Measurements from ENCODE around the gene KLHL22. TPM values are rescaled to one million over a fixed set of nuclear protein-coding genes. Genes with fewer than 3 reads are reported as not detected.
"Not testable (repeated sequence)": the region's sequence is repeated elsewhere in the genome, so short reads cannot be mapped to it uniquely, and the experiment has no call there.

The KLHL22 gene
- polyA plus RNA-seq, 6 donors from 2014 or later = 4.7 to 24.3 (median 15.9) TPM

DNA sequence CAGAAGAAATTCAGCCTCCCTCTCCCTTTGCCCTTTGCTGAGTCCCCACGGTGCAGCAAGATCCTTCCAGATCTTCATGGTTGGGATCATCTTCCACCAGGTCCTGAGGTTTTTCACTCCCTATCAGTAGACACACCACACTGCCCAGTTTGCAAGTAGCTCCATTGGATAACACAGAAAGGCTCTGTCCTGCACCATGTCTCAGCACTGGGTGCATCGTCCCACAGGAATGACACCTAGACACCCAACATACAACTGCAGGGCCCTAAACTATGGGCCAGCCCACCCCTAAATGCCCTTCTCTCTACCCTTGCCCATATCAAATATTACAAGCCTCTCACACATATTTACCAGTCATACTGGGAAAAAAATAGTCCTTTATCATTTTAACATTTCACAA lies 9.4 kb downstream of the KLHL22 start:
- Mint-ChIP-seq H3K36me3 (peaks cover 8 to 32% of the 10 kb centered on the region in 2 donors), H3K9me3 (no peaks in the 10 kb centered on the region), H3K4me3 (no peak overlapping the region), H3K4me1 (peaks cover 33 to 48% (median 34%) of the 10 kb centered on the region in 3 donors), H3K27me3 (no peaks in the 10 kb centered on the region), H3K27ac (no peak overlapping the region)
- no peak for ATAC-seq (ENCODE audit: low read depth in 2 of 2)
- no peak for DNase-seq

DNA sequence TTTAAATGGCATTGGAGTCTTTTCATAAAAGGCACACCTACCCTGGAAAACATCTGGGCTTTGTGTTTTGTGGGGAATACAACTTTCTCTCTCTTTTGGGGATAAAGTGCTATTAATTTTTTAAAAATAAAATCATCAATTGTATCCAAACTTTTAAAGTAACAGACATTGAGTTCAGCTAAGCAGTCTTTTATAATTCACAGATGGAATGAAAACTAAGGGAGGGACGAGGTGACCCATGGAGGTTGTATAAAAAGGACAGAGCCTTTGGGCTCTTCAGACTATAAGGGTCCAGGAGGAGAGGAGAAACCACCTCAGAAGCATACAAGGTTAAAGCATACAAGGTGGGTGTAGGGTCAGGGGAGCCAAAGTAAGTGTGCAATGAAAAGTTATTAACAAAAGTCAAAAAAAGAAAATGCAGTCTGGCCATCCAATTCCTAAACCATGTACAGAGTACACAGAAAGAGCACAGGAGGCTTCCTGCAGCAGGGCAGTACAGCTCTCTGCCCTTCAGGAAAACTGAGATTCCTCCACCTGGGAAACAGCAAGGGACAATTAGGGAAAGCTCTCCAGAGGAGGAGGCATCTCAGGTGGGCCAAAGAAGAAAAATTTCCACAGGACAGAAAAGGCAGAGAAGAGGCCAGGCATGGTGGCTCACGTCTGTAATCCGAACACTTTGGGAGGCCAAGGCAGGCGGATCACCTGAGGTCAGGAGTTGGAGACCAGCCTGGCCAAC lies 10.5 kb downstream of the KLHL22 start:
- ATAC-seq (ENCODE audit: low read depth in 2 of 2) (no peak), DNase-seq (no peak)
- no peak overlapping the region for H3K4me3 Mint-ChIP-seq
- no peaks in the 10 kb centered on the region for H3K9me3 Mint-ChIP-seq
- peaks cover 9 to 32% of the 10 kb centered on the region in 2 donors for H3K36me3 Mint-ChIP-seq
- H3K4me1 Mint-ChIP-seq = peaks cover 24 to 40% (median 32%) of the 10 kb centered on the region in 3 donors
- H3K27ac Mint-ChIP-seq = peak overlapping the region in 1 of 6 donors; percentile 26
- no peaks in the 10 kb centered on the region for H3K27me3 Mint-ChIP-seq

DNA sequence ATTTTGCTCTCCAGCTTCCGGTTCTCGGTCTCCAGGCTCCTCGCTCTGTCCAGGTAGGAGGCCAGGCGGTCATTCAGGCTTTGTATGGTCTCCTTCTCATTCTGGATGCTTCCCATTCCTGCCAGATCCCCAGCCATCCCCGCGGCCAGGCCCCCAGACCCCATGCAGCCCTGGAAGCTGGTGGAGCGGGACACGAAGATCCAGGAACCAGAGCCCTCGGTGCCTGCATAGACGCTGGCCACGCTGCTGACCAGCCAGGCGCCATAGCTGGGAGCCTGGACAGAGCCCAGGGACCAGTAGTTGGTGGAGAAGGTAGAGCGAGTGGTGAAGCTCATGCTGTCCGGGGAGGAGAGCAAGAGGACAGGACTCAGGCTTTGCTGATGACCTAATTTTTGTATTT lies 11.8 kb downstream of the KLHL22 start:
- Mint-ChIP-seq H3K4me1 (peaks cover 14 to 27% (median 23%) of the 10 kb centered on the region in 3 donors), H3K27me3 (no peaks in the 10 kb centered on the region), H3K9me3 (no peaks in the 10 kb centered on the region), H3K27ac (peak overlapping the region in 1 of 6 donors; percentile 56), H3K4me3 (no peak overlapping the region), H3K36me3 (peaks cover 15 to 24% of the 10 kb centered on the region in 2 donors)
- ATAC-seq (ENCODE audit: low read depth in 2 of 2) = no peak
- no peak for DNase-seq

DNA sequence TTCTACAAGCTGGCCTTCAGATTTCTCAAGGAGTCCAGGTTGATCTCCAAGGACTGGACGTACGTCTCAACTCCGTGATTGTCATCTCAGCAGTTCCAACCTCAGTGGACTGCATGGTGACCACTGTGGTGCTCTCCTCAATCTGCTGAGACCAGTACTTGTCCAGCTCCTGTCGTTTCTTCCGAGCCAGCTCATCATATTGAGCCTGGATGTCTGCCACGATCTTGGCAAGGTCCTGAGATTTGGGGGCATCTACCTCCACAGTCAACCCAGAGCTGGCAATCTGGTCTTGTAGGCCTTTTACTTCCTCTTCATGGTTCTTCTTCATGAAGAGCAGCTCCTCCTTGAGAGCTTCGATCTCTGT lies 12.5 kb downstream of the KLHL22 start:
- H3K36me3 Mint-ChIP-seq = peaks cover 12 to 20% of the 10 kb centered on the region in 2 donors
- H3K27ac Mint-ChIP-seq = not testable (repeated sequence)

GRCh38 chr22:20479612-20480196 lies 15.9 kb downstream of the KLHL22 start:
- Mint-ChIP-seq H3K36me3 (peaks cover 7% of the 10 kb centered on the region in 2 donors), H3K27ac (peak overlapping the region in 2 of 6 donors; percentile 10 to 57), H3K4me3 (no peak overlapping the region), H3K9me3 (no peaks in the 10 kb centered on the region), H3K4me1 (peaks cover 0 to 13% (median 7%) of the 10 kb centered on the region in 3 donors), H3K27me3 (no peaks in the 10 kb centered on the region)
- no peak for ATAC-seq (ENCODE audit: low read depth in 2 of 2)
- DNase-seq = no peak

More for the DNA sequence above, 12.5 kb downstream of the KLHL22 start:
- ATAC-seq (ENCODE audit: low read depth in 2 of 2); DNase-seq; H3K9me3 Mint-ChIP-seq; H3K27me3 Mint-ChIP-seq; H3K4me3 Mint-ChIP-seq: not testable (repeated sequence)
- H3K4me1 Mint-ChIP-seq = peaks cover 8 to 22% (median 18%) of the 10 kb centered on the region in 3 donors

DNA sequence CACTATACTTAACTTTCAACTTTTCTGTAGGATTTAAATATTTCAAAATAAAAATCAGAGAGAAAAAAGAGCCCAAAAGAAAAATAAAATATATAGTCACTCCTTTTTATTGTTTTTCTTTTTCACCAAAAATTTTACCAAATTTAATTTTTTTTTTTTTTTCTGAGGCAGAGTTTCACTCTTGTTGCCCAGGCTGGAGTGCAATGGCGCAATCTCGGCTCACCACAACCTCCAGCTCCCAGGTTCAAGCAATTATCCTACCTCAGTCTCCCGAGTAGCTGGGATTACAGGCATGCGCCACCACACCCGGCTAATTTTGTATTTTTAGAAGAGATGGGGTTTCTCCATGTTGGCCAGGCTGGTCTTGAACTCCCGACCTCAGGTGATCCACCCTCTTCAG lies 17.5 kb downstream of the KLHL22 start:
- not testable (repeated sequence) for H3K4me3 Mint-ChIP-seq; H3K27ac Mint-ChIP-seq; H3K9me3 Mint-ChIP-seq; ATAC-seq (ENCODE audit: low read depth in 2 of 2); H3K27me3 Mint-ChIP-seq; DNase-seq; H3K36me3 Mint-ChIP-seq
- H3K4me1 Mint-ChIP-seq = peaks cover 0 to 13% (median 2%) of the 10 kb centered on the region in 3 donors

GRCh38 chr22:20475569-20475968 lies 20.0 kb downstream of the KLHL22 start:
- peaks cover 0 to 15% (median 8%) of the 10 kb centered on the region in 3 donors for H3K4me1 Mint-ChIP-seq
- not testable (repeated sequence) for H3K36me3 Mint-ChIP-seq; DNase-seq; H3K4me3 Mint-ChIP-seq; H3K27me3 Mint-ChIP-seq; ATAC-seq (ENCODE audit: low read depth in 2 of 2); H3K9me3 Mint-ChIP-seq
- peak overlapping the region in 1 of 6 donors; percentile 44 for H3K27ac Mint-ChIP-seq

GRCh38 chr22:20475115-20475436 lies 20.5 kb downstream of the KLHL22 start:
- Mint-ChIP-seq H3K4me3 (no peak overlapping the region), H3K4me1 (peaks cover 0 to 15% (median 9%) of the 10 kb centered on the region in 3 donors), H3K27me3 (no peaks in the 10 kb centered on the region), H3K36me3 (peaks cover 10 to 13% of the 10 kb centered on the region in 2 donors), H3K27ac (no peak overlapping the region), H3K9me3 (no peaks in the 10 kb centered on the region)
- no peak for ATAC-seq (ENCODE audit: low read depth in 2 of 2)
- no peak for DNase-seq

DNA sequence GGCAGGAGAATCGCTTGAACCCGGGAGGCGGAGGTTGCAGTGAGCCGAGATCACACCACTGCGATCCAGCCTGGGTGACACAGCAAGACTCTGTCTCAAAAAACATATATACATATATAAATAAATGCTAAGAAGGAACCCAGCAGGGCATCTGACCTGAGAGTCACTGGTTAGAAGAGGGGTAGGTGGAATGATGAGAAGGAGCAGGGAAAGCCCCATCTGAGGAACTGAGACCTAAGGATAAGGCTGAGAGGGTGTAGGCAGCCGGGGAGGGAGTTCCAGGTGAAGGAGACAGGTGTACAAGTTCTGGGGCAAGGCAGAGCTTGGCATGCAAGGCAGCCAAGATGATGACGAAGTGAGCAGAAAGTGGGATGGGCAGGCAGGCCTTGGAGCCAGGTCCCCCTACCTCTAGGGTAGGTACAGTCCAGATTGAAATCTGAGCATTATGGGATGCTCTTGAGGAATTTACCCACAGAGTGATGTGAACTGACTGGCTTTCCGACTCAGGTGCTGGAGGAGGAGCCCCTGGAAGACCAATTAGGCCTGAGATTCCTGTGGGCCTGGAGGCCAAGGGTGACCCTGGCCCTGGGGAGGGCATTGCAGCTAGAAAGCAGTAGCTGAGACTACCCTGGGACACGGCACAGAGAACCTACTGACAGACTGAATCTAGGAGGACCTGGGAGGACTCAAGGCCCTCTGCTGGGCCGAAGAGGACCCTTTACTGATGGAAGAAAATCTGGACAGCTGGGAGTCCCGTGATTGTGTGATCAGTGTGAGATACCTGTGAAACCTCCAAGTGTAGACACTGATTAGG lies 22.8 kb downstream of the KLHL22 start:
- Mint-ChIP-seq H3K4me1 (peaks cover 8 to 23% (median 16%) of the 10 kb centered on the region in 3 donors), H3K36me3 (peaks cover 11 to 23% of the 10 kb centered on the region in 2 donors), H3K27ac (peak overlapping the region in 5 of 6 donors; percentile 58 to 90 (median 70)), H3K9me3 (no peaks in the 10 kb centered on the region), H3K27me3 (no peaks in the 10 kb centered on the region), H3K4me3 (no peak overlapping the region)
- no peak for DNase-seq
- ATAC-seq (ENCODE audit: low read depth in 2 of 2) = no peak

GRCh38 chr22:20471126-20471833 lies 24.3 kb downstream of the KLHL22 start:
- Mint-ChIP-seq H3K27ac (no peak overlapping the region), H3K4me3 (no peak overlapping the region), H3K36me3 (peaks cover 11 to 23% of the 10 kb centered on the region in 2 donors), H3K27me3 (no peaks in the 10 kb centered on the region), H3K9me3 (no peaks in the 10 kb centered on the region), H3K4me1 (peaks cover 8 to 23% (median 16%) of the 10 kb centered on the region in 3 donors)
- no peak for ATAC-seq (ENCODE audit: low read depth in 2 of 2)
- DNase-seq = no peak

GRCh38 chr22:20470525-20470924 lies 25.1 kb downstream of the KLHL22 start:
- Mint-ChIP-seq H3K4me3 (peak overlapping the region in 1 of 8 donors; percentile 63), H3K27ac (peak overlapping the region in 2 of 6 donors; percentile 7 to 43), H3K36me3 (peaks cover 11 to 23% of the 10 kb centered on the region in 2 donors), H3K4me1 (peaks cover 13 to 26% (median 17%) of the 10 kb centered on the region in 3 donors)
- H3K9me3 Mint-ChIP-seq; H3K27me3 Mint-ChIP-seq; ATAC-seq (ENCODE audit: low read depth in 2 of 2); DNase-seq: not testable (repeated sequence)

- Mint-ChIP-seq H3K27me3 (no peaks in the 10 kb centered on the region), H3K4me3 (no peak overlapping the region), H3K9me3 (no peaks in the 10 kb centered on the region), H3K36me3 (peaks cover 11 to 23% of the 10 kb centered on the region in 2 donors), H3K4me1 (peaks cover 24 to 36% (median 24%) of the 10 kb centered on the region in 3 donors), H3K27ac (peak overlapping the region in 4 of 6 donors; percentile 16 to 60 (median 42))
- DNase-seq (no peak), ATAC-seq (ENCODE audit: low read depth in 2 of 2) (no peak)
Observed at GRCh38 chr22:20469110-20469868, 26.3 kb downstream of the KLHL22 start.
